GM12873 (cell line): ENCODE data around the gene LRRC71.

Source experiments
- TF ChIP-seq, protein P1 (sequence below): IDR thresholded peaks from 2 replicates; pipeline ENCODE4 v1.5.1; 2012; ENCODE audit warnings: low read depth, mild to moderate bottlenecking, moderate library complexity, low read length, control low read depth; ENCODE audit not compliant: insufficient read depth; ENCODE audit errors: missing control alignments

Gene LRRC71

GRCh38 chr1:156885314-156885713, 35.1 kb upstream of the LRRC71 start:
- TF ChIP-seq, protein P1, sequence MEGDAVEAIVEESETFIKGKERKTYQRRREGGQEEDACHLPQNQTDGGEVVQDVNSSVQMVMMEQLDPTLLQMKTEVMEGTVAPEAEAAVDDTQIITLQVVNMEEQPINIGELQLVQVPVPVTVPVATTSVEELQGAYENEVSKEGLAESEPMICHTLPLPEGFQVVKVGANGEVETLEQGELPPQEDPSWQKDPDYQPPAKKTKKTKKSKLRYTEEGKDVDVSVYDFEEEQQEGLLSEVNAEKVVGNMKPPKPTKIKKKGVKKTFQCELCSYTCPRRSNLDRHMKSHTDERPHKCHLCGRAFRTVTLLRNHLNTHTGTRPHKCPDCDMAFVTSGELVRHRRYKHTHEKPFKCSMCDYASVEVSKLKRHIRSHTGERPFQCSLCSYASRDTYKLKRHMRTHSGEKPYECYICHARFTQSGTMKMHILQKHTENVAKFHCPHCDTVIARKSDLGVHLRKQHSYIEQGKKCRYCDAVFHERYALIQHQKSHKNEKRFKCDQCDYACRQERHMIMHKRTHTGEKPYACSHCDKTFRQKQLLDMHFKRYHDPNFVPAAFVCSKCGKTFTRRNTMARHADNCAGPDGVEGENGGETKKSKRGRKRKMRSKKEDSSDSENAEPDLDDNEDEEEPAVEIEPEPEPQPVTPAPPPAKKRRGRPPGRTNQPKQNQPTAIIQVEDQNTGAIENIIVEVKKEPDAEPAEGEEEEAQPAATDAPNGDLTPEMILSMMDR: no peak

DNA sequence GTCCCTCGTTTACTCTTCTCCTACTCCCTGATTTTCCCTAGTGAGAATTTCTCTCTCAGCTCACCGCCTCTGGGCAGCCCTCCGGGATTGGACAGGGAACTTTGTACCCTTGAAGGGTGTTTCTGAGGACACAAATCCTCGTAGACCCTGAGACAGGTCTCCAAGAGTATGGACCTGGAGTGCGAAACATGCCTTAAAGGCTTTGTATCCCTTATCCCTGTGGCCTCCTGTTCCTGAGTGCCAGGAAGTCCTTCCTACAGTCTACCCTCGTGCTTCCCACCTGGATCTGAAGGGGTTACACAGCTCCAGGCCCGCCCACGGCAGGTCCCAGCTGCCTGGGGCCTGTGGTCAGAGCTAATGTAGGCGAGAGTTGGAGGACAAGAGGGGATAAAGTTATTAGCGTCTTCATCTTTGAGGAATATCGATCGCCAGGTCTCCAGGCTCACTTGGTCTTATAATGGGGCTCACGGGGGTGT, 34.5 kb upstream of the LRRC71 start:
- TF ChIP-seq, protein P1: no peak

- TF ChIP-seq, protein P1: no peak
Measured at GRCh38 chr1:156886583-156887281, 33.7 kb upstream of the LRRC71 start.

GRCh38 chr1:156887317-156887716, 33.1 kb upstream of the LRRC71 start:
- TF ChIP-seq, protein P1: no peak

- TF ChIP-seq, protein P1: no peak
Measured at GRCh38 chr1:156887734-156888133, 32.7 kb upstream of the LRRC71 start.

DNA sequence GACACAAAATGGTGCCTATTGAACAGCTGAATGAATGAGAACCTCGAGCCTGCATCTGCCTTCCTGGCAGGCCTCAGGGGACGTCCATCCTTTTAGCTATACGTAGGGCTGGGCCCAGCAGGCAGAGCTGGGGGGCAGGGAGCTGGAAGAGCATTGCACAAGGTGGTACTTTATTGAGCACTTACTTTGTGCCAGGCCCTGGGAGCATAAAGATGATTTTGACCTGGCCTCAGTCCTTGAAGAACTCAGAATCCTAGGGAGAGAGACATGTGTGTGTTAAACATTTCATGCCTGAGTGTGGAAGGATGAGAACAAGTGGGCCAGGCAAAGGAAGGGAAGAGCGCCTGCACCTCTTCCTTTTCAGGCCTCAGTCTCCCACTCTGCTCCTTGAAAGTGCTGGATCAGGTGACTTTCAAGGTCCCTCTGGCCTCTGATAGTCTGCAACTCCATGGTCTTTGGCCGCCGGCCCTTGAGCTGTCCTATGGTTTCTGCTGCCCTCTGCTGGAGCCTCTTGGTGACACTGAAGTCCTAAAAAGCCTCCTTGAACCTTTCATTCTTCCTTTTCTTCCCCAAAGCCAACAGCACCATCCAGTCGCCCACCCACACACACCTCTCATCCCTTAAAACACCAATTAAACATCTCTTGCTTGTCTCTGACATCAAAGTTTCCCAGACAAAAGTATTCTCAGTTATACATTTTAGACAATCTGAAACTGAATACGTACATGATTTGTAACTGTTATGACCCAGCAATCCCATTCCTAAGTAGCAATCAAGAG, 30.4 kb upstream of the LRRC71 start:
- TF ChIP-seq, protein P1: peak; percentile 88

GRCh38 chr1:156892190-156893047, 28.0 kb upstream of the LRRC71 start:
- TF ChIP-seq, protein P1: peak; percentile 80
